AG04449 (cell line): ENCODE results near the gene MYCBPAP.

Experiments
- CTCF ChIA-PET: fragments of 350-600 bp; formaldehyde crosslinking; extraction: SDS; loops from one replicate; lab custom pipeline; 2021; ENCODE audit warnings: antibody characterized with exemption; lab: Yijun Ruan, JAX
- POLR2A ChIA-PET: fragments of 400-600, 350-600 bp; formaldehyde crosslinking; extraction: SDS; loops from one replicate; lab custom pipeline; 2020; ENCODE audit warnings: antibody characterized with exemption, inconsistent platforms; lab: Yijun Ruan, JAX
- DNase-seq: peaks from one replicate; pipeline ENCODE4 v3.0.0-alpha.2; 2010; ENCODE audit warnings: low read depth, low spot score
- H3K4me3 ChIP-seq: 2 replicates; pipeline ENCODE4 v1.5.1; 2011; ENCODE audit warnings: low read depth, mild to moderate bottlenecking, control low read depth, low read length
- TF ChIP-seq, protein P1 (sequence below): IDR thresholded peaks from one replicate; pipeline ENCODE4 v1.5.1; 2011; ENCODE audit warnings: mild to moderate bottlenecking, moderate library complexity, low read length, control low read depth, inconsistent platforms; ENCODE audit not compliant: insufficient read depth; ENCODE audit errors: missing control alignments

Gene MYCBPAP

DNA sequence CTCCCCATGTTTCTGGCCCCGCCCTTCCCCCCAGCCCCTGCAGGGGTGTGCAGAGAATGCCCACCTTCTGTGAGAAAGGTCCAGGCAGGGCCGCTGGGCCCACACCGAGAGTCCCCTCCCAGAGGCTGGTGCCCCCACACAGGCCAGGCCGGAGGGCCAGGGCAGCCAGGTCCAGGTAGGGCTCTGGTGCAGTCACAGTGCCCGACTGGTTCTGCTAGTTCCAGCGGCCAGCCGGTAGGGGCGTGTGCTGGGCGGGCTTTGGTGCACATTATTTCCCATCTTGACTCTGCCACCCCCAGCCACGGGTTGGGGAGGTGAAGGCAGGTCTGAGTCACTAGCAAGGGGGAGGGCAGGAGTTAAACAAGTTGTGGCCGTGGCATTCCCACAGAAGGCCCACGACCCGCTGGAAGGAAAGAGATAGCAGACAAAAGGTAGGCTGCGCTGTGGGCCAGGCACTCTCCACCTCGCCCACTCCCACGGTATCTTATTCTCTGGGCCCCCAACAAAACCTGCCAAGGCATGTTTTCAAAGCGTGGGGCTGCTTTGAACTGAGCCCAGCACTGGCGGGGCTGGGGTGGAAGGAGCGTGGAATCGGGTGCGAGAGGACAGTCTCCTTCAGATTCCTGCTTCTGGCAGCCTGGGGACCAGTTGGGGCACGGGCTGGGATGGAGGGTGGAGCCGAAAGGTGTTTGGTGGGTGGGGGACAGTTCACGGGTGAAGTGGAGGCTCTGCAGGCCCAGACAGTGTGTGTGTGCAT lies 26.2 kb downstream of the MYCBPAP start:
- CTCF ChIA-PET: interaction anchor here (0.9 to 1.9 kb wide), 3 partner anchors 9 to 34 kb away, joined by 3 to 5 read pairs (median 3); no protein-coding TSS in a partner anchor
- DNase-seq: no peak
- no peak overlapping the region for H3K4me3 ChIP-seq
- TF ChIP-seq, protein P1, sequence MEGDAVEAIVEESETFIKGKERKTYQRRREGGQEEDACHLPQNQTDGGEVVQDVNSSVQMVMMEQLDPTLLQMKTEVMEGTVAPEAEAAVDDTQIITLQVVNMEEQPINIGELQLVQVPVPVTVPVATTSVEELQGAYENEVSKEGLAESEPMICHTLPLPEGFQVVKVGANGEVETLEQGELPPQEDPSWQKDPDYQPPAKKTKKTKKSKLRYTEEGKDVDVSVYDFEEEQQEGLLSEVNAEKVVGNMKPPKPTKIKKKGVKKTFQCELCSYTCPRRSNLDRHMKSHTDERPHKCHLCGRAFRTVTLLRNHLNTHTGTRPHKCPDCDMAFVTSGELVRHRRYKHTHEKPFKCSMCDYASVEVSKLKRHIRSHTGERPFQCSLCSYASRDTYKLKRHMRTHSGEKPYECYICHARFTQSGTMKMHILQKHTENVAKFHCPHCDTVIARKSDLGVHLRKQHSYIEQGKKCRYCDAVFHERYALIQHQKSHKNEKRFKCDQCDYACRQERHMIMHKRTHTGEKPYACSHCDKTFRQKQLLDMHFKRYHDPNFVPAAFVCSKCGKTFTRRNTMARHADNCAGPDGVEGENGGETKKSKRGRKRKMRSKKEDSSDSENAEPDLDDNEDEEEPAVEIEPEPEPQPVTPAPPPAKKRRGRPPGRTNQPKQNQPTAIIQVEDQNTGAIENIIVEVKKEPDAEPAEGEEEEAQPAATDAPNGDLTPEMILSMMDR: peak; percentile 30
- POLR2A ChIA-PET: no interaction called here

DNA sequence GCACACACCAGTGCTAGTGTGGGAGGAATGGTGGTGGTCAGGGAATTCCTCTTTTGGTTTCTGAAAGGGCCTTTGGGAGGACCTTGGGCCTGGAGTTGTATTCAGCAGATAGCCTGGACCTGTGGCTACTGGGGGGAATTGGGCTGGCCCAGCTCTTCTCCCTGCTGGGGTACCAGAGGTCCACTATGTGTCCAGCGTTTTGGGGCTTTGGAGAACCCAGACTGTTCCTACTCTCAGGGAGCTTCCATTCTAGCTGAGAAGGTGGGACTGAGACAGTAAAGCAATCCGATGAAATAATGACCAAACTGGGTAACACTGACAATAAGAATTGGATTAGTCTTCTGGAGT lies 26.7 kb downstream of the MYCBPAP start:
- CTCF ChIA-PET: interaction anchor here (1.9 kb wide), 1 partner anchor 34 kb away, joined by 5 read pairs; no protein-coding TSS in a partner anchor
- POLR2A ChIA-PET: no interaction called here
- TF ChIP-seq, protein P1: no peak
- H3K4me3 ChIP-seq: no peak overlapping the region
- no peak for DNase-seq

GRCh38 chr17:50535407-50535806 lies 27.2 kb downstream of the MYCBPAP start:
- H3K4me3 ChIP-seq: no peak overlapping the region
- TF ChIP-seq, protein P1: no peak
- POLR2A ChIA-PET: no interaction called here
- DNase-seq: no peak
- CTCF ChIA-PET: interaction anchor here (0.9 to 1.9 kb wide), 5 partner anchors 15 to 160 kb away, joined by 3 to 5 read pairs (median 3); partner anchors contain the start of gene RSAD1

- no peak for DNase-seq
- ChIA-PET CTCF (interaction anchor here (1.1 to 1.6 kb wide), 6 partner anchors 10 to 158 kb away, joined by 3 to 4 read pairs (median 3); partner anchors contain the start of gene RSAD1), POLR2A (no interaction called here)
- TF ChIP-seq, protein P1: no peak
- H3K4me3 ChIP-seq: no peak overlapping the region
Measured at GRCh38 chr17:50536683-50537646, 28.7 kb downstream of the MYCBPAP start.

DNA sequence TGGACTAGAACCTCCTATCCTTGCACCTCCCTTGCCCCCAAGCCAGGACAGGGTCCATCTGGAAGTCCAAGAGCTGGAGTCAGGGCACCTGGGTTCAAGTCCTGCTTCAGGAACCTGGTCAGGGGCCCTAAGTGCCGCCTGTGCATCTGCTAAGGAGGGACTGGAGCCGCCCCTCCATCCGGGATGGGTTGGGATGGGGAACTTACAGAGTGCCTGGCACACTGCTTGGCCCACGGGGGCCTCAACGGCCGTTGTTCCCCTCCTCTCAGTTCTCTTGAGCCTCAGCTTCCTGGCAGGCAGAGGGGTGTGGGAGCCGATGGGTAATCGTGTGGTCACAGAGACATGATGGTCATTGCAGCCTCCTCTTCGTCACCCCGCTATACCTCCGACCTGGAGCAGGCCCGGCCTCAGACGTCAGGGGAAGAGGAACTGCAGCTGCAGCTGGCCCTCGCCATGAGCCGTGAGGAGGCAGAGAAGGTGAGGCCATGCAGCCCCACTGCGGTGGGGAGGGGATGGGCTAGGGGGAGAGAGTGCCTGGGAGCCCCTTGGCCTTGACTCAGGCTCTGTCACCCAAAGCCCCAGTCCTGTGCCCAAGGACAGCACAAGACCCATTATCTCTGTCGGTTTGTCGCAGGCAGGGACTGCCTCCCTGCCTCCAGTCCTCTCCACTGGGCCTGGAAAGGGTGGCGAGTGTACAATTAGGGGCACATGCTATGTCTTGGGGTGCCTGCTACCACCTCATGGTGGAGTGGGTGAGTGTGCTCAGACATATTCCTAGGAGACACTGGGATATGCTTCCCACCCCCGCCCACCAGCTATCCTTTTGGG lies 29.7 kb downstream of the MYCBPAP start:
- no peak overlapping the region for H3K4me3 ChIP-seq
- no peak for DNase-seq
- TF ChIP-seq, protein P1: no peak
- CTCF ChIA-PET: interaction anchor here (1.1 to 1.6 kb wide), 2 partner anchors 11 to 56 kb away, joined by 4 read pairs; no protein-coding TSS in a partner anchor
- POLR2A ChIA-PET: interaction anchor here (0.6 kb wide), 1 partner anchor 284 kb away, joined by 3 read pairs; no protein-coding TSS in a partner anchor
